SH-SY5Y (cell line): Measurements from ENCODE around the gene LRRC27.

ENCODE experiments used
- GATA2 ChIP-seq: IDR thresholded peaks from 2 replicates; pipeline ENCODE4 v1.6.1; 2011; ENCODE audit warnings: mild to moderate bottlenecking, low read depth, low read length
- GATA3 ChIP-seq: IDR thresholded peaks from 2 replicates; pipeline ENCODE4 v1.6.1; 2011; ENCODE audit warnings: low read depth, mild to moderate bottlenecking, low read length, moderate library complexity

DNA sequence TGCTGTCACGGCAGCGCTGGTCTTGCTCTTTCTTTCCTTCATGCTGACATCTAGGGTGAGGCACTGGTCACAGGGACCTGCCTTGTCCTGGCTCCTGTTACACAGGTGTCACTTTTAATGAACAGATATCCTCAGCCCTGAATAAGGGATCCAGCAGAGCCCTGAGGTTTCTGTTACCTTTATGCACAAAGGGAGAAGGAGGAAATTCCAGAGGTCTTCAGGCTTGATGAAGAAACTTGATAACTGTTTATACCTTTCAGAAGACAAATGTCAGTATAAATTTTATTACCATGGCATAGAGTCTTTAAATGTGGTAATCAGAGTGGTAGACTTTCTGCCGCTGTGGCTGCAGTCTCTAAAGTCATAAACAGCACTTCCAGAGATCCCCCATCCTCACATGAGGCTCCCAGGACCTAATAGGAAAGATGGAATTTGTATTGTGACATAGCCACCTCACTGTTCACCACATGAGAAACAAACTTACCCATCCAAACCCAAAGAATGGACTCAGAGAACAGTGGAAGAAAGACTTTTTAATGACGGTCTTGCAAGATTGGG lies 2.7 kb downstream of the LRRC27 start:
- TF ChIP-seq GATA3 (no peak), GATA2 (no peak)
